SK-N-SH treated with all-trans-retinoic acid at 6 μM for 48 hours (cell line): ENCODE data around the gene USP6NL.

Source experiments
- ATAC-seq: fragments of 200-7000 bp; cut with Tn5 transposase; 3 replicates; pipeline ENCODE4 v1.9.1; 2020; ENCODE audit warnings: mild to moderate bottlenecking, moderate library complexity
- ARNTL ChIP-seq: fragments of 450-650 bp; formaldehyde crosslinking; IDR thresholded peaks from 2 replicates; pipeline ENCODE4 v1.5.0; 2020; ENCODE audit warnings: low read depth, mild to moderate bottlenecking, moderate library complexity, borderline replicate concordance
- BACH2 ChIP-seq: fragments of 250-450 bp; sonication (Bioruptor Pico); IDR thresholded peaks from 2 replicates; pipeline ENCODE4 v1.9.0; 2021; ENCODE audit warnings: mild to moderate bottlenecking, borderline replicate concordance
- CREB5 ChIP-seq: fragments of 250-450 bp; sonication (Bioruptor Pico); IDR thresholded peaks from 2 replicates; pipeline ENCODE4 v1.5.1; 2020; ENCODE audit warnings: low read depth, mild to moderate bottlenecking, moderate library complexity
- CSDC2 ChIP-seq: fragments of 250-450 bp; sonication (Bioruptor Pico); IDR thresholded peaks from 2 replicates; pipeline ENCODE4 v1.5.0; 2020; ENCODE audit warnings: mild to moderate bottlenecking, moderate library complexity
- CSRNP3 ChIP-seq: fragments of 250-450 bp; sonication (Bioruptor Pico); IDR thresholded peaks from 2 replicates; pipeline ENCODE4 v1.5.1; 2021; ENCODE audit warnings: mild to moderate bottlenecking, moderate library complexity
- ESRRG ChIP-seq: fragments of 250-450 bp; sonication (Bioruptor Pico); IDR thresholded peaks from 2 replicates; pipeline ENCODE4 v1.6.1; 2021; ENCODE audit warnings: mild to moderate bottlenecking
- GLIS3 ChIP-seq: fragments of 250-450 bp; sonication (Bioruptor Pico); IDR thresholded peaks from 2 replicates; pipeline ENCODE4 v1.5.0; 2020; ENCODE audit warnings: mild to moderate bottlenecking, moderate library complexity
- ISL1 ChIP-seq: fragments of 250-450 bp; sonication (Bioruptor Pico); IDR thresholded peaks from 2 replicates; pipeline ENCODE4 v2.1.2; 2022; ENCODE audit warnings: mild to moderate bottlenecking, moderate library complexity
- PATZ1 ChIP-seq: fragments of 250-450 bp; sonication (Bioruptor Pico); IDR thresholded peaks from 2 replicates; pipeline ENCODE4 v1.8.0; 2020; ENCODE audit warnings: mild to moderate bottlenecking, moderate library complexity, borderline replicate concordance
- POU6F1 ChIP-seq: fragments of 250-450 bp; sonication (Bioruptor Pico); IDR thresholded peaks from 2 replicates; pipeline ENCODE4 v1.8.0; 2021; ENCODE audit warnings: low read depth, mild to moderate bottlenecking, moderate library complexity, borderline replicate concordance
- RARB ChIP-seq: fragments of 250-450 bp; sonication (Bioruptor Pico); IDR thresholded peaks from 2 replicates; pipeline ENCODE4 v1.8.0; 2021; ENCODE audit warnings: mild to moderate bottlenecking, moderate library complexity
- SNAI2 ChIP-seq: fragments of 250-450 bp; sonication (Bioruptor Pico); IDR thresholded peaks from 2 replicates; pipeline ENCODE4 v1.5.0; 2020; ENCODE audit warnings: mild to moderate bottlenecking, moderate library complexity
- TCF4 ChIP-seq: fragments of 250-450 bp; sonication (Bioruptor Pico); IDR thresholded peaks from 2 replicates; pipeline ENCODE4 v1.8.0; 2021; ENCODE audit warnings: mild to moderate bottlenecking, moderate library complexity, borderline replicate concordance
- TOX ChIP-seq: fragments of 250-450 bp; sonication (Bioruptor Pico); IDR thresholded peaks from 2 replicates; pipeline ENCODE4 v1.8.0; 2021; ENCODE audit warnings: mild to moderate bottlenecking, moderate library complexity, borderline replicate concordance
- ZC3H10 ChIP-seq: fragments of 250-450 bp; sonication (Bioruptor Pico); IDR thresholded peaks from 2 replicates; pipeline ENCODE4 v1.5.1; 2021; ENCODE audit warnings: mild to moderate bottlenecking, moderate library complexity
- ZFP3 ChIP-seq: fragments of 250-450 bp; sonication (Bioruptor Pico); IDR thresholded peaks from 2 replicates; pipeline ENCODE4 v1.5.0; 2020; ENCODE audit warnings: mild to moderate bottlenecking, moderate library complexity
- ZFP30 ChIP-seq: fragments of 450-650 bp; formaldehyde crosslinking; IDR thresholded peaks from 2 replicates; pipeline ENCODE4 v1.5.0; 2022; ENCODE audit warnings: mild to moderate bottlenecking, moderate library complexity
- ZNF565 ChIP-seq: fragments of 450-650 bp; formaldehyde crosslinking; conservative IDR thresholded peaks from 2 replicates; pipeline ENCODE4 v1.5.0; 2020; ENCODE audit warnings: low read depth, mild to moderate bottlenecking, moderate library complexity
- ZNF70 ChIP-seq: fragments of 450-650 bp; formaldehyde crosslinking; IDR thresholded peaks from 2 replicates; pipeline ENCODE4 v1.5.0; 2020; ENCODE audit warnings: mild to moderate bottlenecking, moderate library complexity
- ZNF8 ChIP-seq: fragments of 450-650 bp; formaldehyde crosslinking; IDR thresholded peaks from 2 replicates; pipeline ENCODE4 v1.5.0; 2020; ENCODE audit warnings: mild to moderate bottlenecking, moderate library complexity

USP6NL gene

GRCh38 chr10:11416974-11417373 is 194.5 kb downstream of the USP6NL start:
- ATAC-seq: no peak
- TF ChIP-seq ARNTL: no peak
- TF ChIP-seq ZNF565 (CRISPR knock-in tag): no peak

GRCh38 chr10:11415095-11415494 is 196.4 kb downstream of the USP6NL start:
- TF ChIP-seq POU6F1 (CRISPR knock-in tag): no peak
- TF ChIP-seq SNAI2 (CRISPR knock-in tag): no peak
- TF ChIP-seq TOX (CRISPR knock-in tag): no peak
- no peak for TF ChIP-seq CREB5 (CRISPR knock-in tag)
- TF ChIP-seq ISL1: no peak
- no peak for TF ChIP-seq CSDC2 (CRISPR knock-in tag)
- no peak for TF ChIP-seq ZNF565 (CRISPR knock-in tag)
- TF ChIP-seq ESRRG: no peak
- TF ChIP-seq ARNTL: no peak
- TF ChIP-seq CSRNP3 (CRISPR knock-in tag): no peak
- TF ChIP-seq, all 23 proteins: peak for 0
- no peak for ATAC-seq

GRCh38 chr10:11414314-11415038 is 197.0 kb downstream of the USP6NL start:
- TF ChIP-seq PATZ1 (CRISPR knock-in tag) (no peak), TCF4 (no peak), ARNTL (no peak), GLIS3 (CRISPR knock-in tag) (no peak), CREB5 (CRISPR knock-in tag) (no peak)
- TF ChIP-seq, all 23 proteins: peak for 0
- no peak for ATAC-seq

GRCh38 chr10:11411926-11412545 is 199.4 kb downstream of the USP6NL start:
- no peak for ATAC-seq
- TF ChIP-seq ZC3H10: no peak

- TF ChIP-seq ZC3H10 (no peak), ZFP30 (no peak), CREB5 (CRISPR knock-in tag) (no peak), TOX (CRISPR knock-in tag) (no peak), POU6F1 (CRISPR knock-in tag) (no peak), ZNF70 (no peak), RARB (CRISPR knock-in tag) (no peak), ZNF8 (CRISPR knock-in tag) (no peak), PATZ1 (CRISPR knock-in tag) (no peak), SNAI2 (CRISPR knock-in tag) (no peak), CSDC2 (CRISPR knock-in tag) (no peak), BACH2 (CRISPR knock-in tag) (no peak), ARNTL (no peak), ZNF565 (CRISPR knock-in tag) (no peak), ZFP3 (no peak)
- TF ChIP-seq, all 23 proteins: peak for 0
- ATAC-seq: no peak
These were observed 202.1 kb downstream of the USP6NL start for GRCh38 chr10:11409357-11409756.
